ENCODE data around the gene PPP3CB.

PPP3CB gene

GRCh38 chr10:73480158-73480557 is 15.7 kb downstream of the PPP3CB start:
- DNase-seq (ENCODE audit: low read depth in 2 of 2) = peak; percentile 14 to 16

- no peak for DNase-seq (ENCODE audit: low read depth in 2 of 2)
These were observed 17.2 kb downstream of the PPP3CB start for GRCh38 chr10:73478636-73479035.

GRCh38 chr10:73471226-73471625 is 24.6 kb downstream of the PPP3CB start:
- no peak for DNase-seq (ENCODE audit: low read depth in 2 of 2)

GRCh38 chr10:73469579-73469978 is 26.2 kb downstream of the PPP3CB start:
- no peak for DNase-seq (ENCODE audit: low read depth in 2 of 2)

- DNase-seq (ENCODE audit: low read depth in 2 of 2) = no peak
These were observed 28.6 kb downstream of the PPP3CB start for GRCh38 chr10:73467206-73467605.

- DNase-seq (ENCODE audit: low read depth in 2 of 2) = no peak
These were observed 29.7 kb downstream of the PPP3CB start for GRCh38 chr10:73465978-73466726.

- no peak for DNase-seq (ENCODE audit: low read depth in 2 of 2)
These were observed 34.9 kb downstream of the PPP3CB start for GRCh38 chr10:73460897-73461296.

GRCh38 chr10:73459683-73460314 is 36.0 kb downstream of the PPP3CB start:
- peak; percentile 7 to 11 for DNase-seq (ENCODE audit: low read depth in 2 of 2)

GRCh38 chr10:73456187-73456890 is 39.5 kb downstream of the PPP3CB start:
- DNase-seq (ENCODE audit: low read depth in 2 of 2) = no peak

GRCh38 chr10:73449113-73449512 is 46.7 kb downstream of the PPP3CB start:
- DNase-seq (ENCODE audit: low read depth in 2 of 2) = no peak

GRCh38 chr10:73448384-73448783 is 47.4 kb downstream of the PPP3CB start:
- DNase-seq (ENCODE audit: low read depth in 2 of 2) = no peak

GRCh38 chr10:73446926-73447325 is 48.9 kb downstream of the PPP3CB start:
- no peak for DNase-seq (ENCODE audit: low read depth in 2 of 2)

- DNase-seq (ENCODE audit: low read depth in 2 of 2) = no peak
These were observed 51.4 kb downstream of the PPP3CB start for GRCh38 chr10:73444457-73444856.

GRCh38 chr10:73439605-73440312 is 56.1 kb downstream of the PPP3CB start:
- peak in 1 of 2 experiments; percentile 19 for DNase-seq (ENCODE audit: low read depth in 2 of 2)

- DNase-seq (ENCODE audit: low read depth in 2 of 2) = peak in 1 of 2 experiments; percentile 11
These were observed 56.8 kb downstream of the PPP3CB start for GRCh38 chr10:73439055-73439454.

GRCh38 chr10:73433538-73433867 is 62.3 kb downstream of the PPP3CB start, which contains the start of gene MSS51:
Gene MSS51, minus strand, starts transcription at chr10:73433561. Its CDS starts 5,277 bp downstream, at chr10:73428284.
- no peak for DNase-seq (ENCODE audit: low read depth in 2 of 2)

- no peak for DNase-seq (ENCODE audit: low read depth in 2 of 2)
These were observed 62.9 kb downstream of the PPP3CB start for GRCh38 chr10:73432646-73433537.

- DNase-seq (ENCODE audit: low read depth in 2 of 2) = no peak
These were observed 69.5 kb downstream of the PPP3CB start for GRCh38 chr10:73426318-73426717.

GRCh38 chr10:73424478-73424877 is 71.3 kb downstream of the PPP3CB start:
- DNase-seq (ENCODE audit: low read depth in 2 of 2) = no peak

GRCh38 chr10:73423309-73423708 is 72.5 kb downstream of the PPP3CB start:
- no peak for DNase-seq (ENCODE audit: low read depth in 2 of 2)

- DNase-seq (ENCODE audit: low read depth in 2 of 2) = no peak
These were observed 79.3 kb downstream of the PPP3CB start for GRCh38 chr10:73416571-73416970.
